ENCODE measurements around the gene CAD.

Gene CAD

GRCh38 chr2:27231921-27232320 lies 14.8 kb downstream of the CAD start:
- no peak for DNase-seq

- no peak for DNase-seq
These were observed 16.2 kb downstream of the CAD start for GRCh38 chr2:27233341-27233740.

DNA sequence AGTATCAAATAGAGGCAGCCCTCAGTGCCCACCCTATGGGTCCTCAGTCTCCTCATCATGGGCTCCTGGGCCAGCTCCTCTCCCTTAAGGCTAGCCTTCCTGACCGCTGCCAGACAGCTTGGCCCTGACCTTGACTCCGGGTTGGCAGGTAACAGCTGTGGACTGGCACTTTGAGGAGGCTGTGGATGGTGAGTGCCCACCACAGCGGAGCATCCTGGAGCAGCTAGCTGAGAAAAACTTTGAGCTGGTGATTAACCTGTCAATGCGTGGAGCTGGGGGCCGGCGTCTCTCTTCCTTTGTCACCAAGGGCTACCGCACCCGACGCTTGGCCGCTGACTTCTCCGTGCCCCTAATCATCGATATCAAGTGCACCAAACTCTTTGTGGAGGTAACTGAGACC lies 19.0 kb downstream of the CAD start:
- no peak for DNase-seq

GRCh38 chr2:27236626-27237025 lies 19.5 kb downstream of the CAD start:
- DNase-seq: no peak

GRCh38 chr2:27237341-27237945 lies 20.3 kb downstream of the CAD start:
- DNase-seq: no peak

- no peak for DNase-seq
These were observed 21.8 kb downstream of the CAD start for GRCh38 chr2:27238976-27239375.

- no peak for DNase-seq
These were observed 23.2 kb downstream of the CAD start for GRCh38 chr2:27240406-27240805.

- DNase-seq: no peak
These were observed 24.8 kb downstream of the CAD start for GRCh38 chr2:27241761-27242613.

- no peak for DNase-seq
These were observed 25.4 kb downstream of the CAD start for GRCh38 chr2:27242614-27242951.

- no peak for DNase-seq
These were observed 26.4 kb downstream of the CAD start for GRCh38 chr2:27243391-27244130.

DNA sequence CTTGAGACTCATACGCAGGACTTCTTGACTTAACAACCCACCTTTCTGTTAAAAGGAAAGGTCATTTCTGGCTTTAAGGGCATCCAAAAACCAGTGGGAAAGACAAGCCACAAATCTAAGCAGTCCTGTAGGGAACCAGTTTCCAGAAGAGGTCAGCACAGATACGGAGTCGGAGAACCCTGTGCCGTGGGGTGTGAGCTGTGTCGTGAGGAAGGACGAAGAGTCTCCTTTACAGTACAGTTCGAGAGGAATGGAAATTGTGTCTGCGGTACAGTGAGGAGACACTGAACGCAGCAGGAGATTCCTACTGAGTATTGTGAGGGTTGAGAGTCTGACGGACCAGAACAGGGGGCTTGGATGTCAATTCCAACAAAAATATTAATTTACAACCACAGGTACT lies 27.9 kb downstream of the CAD start:
- no peak for DNase-seq

DNA sequence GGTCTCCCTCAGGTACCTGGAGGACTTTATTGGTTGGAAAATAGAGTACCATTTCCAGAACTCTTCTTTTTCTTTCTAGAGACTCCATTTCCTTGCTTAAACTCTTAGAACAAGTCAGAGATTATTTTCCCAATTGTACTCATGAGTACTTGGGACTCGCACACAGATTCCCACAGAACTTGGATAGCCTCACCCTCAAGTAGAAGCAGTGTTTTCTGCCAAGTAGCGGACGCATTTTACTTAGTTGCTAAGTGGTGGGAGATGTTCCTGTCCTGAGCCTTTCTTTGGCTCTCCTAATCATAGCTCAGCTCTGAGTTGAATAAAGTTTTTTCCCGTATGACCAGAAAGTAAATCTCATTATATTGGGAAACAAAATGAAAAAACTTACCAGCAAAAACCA lies 28.5 kb downstream of the CAD start:
- DNase-seq: no peak

GRCh38 chr2:27247893-27248292 lies 30.7 kb downstream of the CAD start:
- DNase-seq: no peak

DNA sequence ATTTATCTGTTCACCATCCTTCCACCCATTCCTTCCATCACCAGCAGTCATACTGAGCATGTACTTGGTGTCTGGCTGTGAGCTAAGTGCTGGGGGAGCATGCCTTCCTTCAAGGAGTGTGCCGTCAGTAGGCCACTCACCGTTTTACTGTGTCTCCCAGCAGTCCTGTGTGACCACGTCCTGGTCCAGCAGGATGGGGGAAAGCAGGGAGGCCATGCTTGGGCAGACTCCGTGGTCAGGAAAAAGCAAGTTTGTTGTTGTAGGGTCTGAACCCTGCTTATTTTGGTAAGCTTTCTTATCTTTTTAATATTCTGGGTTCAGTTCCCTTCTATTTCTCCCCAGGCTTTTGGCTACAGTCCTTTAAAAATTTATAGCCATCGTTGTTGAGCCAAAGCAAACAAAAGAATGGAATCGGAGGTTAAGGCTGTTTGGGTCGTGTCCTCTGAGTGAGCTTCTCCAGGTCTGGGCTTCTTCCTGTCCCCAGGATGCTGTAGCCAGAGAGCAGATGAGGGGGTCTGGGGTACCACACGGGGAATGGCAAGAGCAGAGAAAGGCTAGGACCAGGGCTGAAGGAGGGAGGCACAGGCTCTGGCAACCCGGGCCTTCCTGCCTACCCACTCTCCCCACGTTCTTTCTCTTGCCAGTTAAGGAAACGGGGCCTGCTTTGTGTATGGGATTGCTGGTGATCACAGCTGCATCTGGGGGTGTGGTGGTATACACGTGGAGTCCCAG lies 32.2 kb downstream of the CAD start:
- DNase-seq: no peak

GRCh38 chr2:27249891-27250651 lies 32.9 kb downstream of the CAD start:
- no peak for DNase-seq

GRCh38 chr2:27250652-27251379 lies 33.6 kb downstream of the CAD start:
- DNase-seq: no peak

DNA sequence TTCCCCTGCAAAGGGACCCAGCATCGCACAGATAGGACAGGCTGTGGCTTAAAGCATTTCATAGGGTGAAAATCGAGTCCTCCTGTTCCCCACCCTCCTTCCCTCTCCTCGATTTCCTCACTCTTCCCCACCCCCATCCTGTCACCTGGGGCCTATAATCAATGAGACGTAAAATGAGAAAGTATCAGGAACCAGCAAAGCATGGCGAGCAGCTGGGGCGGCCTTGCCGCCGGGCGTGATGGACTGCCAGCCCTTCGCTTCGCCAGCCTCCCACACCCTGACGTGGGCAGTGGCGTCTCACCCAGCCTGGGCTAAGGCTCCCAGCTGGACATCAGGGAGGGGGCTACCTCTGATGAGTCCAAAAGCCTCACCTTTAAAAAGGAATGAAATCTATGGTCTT lies 34.6 kb downstream of the CAD start:
- no peak for DNase-seq

DNA sequence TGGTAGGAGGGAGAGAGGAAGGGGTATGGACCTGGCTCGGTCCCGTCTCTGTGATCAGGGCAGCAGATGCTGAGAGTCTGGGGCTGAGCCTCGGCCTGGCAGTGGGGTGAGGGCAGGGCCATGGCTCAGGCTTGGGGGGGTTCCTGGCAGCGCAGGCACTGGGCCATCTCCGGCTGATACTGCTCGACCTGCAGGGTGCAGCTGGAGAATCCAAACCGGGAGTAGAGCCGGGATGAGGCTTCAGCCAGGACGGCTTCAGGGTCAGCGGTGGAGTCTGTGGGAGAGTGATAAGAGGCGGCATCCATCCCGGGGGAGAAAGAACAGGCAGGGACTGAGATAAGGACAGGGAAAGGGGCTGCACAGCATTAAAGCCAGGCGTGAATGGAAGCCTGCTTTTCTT lies 38.0 kb downstream of the CAD start:
- DNase-seq: no peak

- DNase-seq: no peak
These were observed 38.5 kb downstream of the CAD start for GRCh38 chr2:27255660-27256059.

GRCh38 chr2:27256855-27257454 lies 39.8 kb downstream of the CAD start:
- DNase-seq: no peak

GRCh38 chr2:27258051-27258450 lies 40.9 kb downstream of the CAD start:
- DNase-seq: no peak

Measured in activated CD4-positive, CD25-positive, alpha-beta regulatory T cell treated with anti-CD3 and anti-CD28 coated beads, Interleukin-2, amount 50 U/mL, for 72 hours (primary cell).